NCI-H460 (cell line): ENCODE data around the gene UBL4B. TPM values are rescaled to one million over a fixed set of nuclear protein-coding genes. Genes with fewer than 3 reads are reported as not detected.

Source experiments
- DNase-seq: peaks from one replicate; pipeline ENCODE4 v3.0.0-alpha.2; 2016; ENCODE audit warnings: low read depth; ENCODE audit errors: extremely low read depth
- total RNA-seq: library from RNA; depleted of rRNA; stranded (reverse); fragments of >200 nt; shearing (Covaris generic); gene quantifications from 2 replicates; pipeline ENCODE4 v1.2.3, GENCODE V29; 2014; rRNA removed

UBL4B gene
- total RNA-seq, 1 experiment from 2014 or later = not detected

GRCh38 chr1:110151175-110151669 is 39.0 kb downstream of the UBL4B start:
- DNase-seq = no peak

DNA sequence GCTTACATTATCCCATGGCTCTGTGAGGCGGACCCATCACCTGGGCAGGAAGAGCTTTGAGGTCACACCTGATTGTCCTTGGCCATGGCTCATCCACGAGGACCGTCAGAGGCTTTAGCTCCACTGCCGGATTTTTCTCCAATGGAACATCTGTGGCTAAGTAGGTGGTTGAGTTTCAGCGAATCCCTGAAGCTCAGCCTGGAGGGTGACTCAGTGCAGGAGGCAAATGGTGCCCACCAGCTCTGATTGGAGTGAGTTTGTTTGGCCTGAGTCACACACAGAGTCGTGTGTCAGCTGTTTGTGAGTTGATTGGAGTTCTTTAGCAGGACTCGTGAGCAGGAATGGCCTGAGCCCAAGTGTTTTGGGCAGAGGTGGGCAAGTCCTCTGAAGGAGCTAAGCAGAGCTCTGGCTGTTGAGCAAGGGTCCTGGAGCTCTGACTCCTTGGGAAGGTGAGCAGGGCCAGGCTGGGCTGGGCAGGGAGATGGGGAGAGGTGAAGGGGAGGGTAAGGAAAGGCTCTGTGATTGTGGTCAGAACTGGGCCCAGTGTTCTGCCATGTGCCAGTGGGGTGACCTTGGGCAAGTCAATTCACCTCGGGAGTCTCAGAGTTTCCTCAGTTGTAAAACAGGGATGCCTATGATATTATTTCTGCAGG is 40.0 kb downstream of the UBL4B start:
- no peak for DNase-seq

DNA sequence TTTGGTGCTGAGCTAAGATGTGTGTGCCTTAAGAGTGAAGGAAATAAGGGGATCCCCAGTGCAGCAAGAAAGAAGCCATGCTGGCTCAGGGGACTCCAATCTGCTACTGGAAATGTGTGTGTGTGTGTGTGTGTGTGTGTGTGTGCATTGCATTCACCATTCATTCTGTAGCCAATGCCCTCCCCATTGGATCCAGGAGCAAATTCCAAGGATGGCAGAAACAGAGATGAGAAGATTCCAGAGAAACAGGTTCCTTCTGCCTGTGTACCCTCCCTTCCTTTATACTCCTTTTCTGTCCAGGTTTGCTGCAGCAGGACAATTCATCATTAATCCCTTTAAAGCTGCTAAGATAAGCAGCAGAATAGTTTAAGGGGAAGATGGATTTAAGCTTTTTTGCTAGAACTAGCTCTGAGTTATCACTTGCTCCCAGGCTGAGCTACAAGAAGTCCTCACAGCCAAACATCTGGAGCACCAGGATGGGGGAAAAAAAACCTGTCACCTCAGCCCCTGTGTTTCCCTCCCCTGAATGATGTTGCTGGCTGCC is 41.2 kb downstream of the UBL4B start:
- no peak for DNase-seq

GRCh38 chr1:110155878-110156522 is 43.8 kb downstream of the UBL4B start:
- DNase-seq = peak; percentile 26

- DNase-seq = no peak
Measured at GRCh38 chr1:110158261-110158660, 46.0 kb downstream of the UBL4B start.

DNA sequence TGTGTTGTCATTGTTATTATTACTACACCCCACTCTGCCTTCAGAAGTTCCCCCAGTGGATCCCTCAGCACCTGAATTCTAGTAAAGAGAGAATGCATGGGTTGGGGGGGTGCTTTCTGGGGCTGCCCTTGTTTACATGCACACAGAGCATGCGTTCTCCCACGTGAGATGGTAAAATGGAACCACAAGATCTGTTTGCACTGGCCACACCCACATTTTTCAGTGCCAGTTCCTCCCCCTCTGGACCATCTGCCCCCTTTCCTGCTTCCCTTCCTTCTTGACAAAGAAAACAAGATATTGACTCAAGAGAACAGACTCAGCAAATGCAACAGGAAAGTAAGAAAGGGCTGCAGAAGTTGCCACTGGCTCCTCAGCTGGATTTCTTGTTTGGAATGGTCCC is 46.9 kb downstream of the UBL4B start:
- no peak for DNase-seq

DNA sequence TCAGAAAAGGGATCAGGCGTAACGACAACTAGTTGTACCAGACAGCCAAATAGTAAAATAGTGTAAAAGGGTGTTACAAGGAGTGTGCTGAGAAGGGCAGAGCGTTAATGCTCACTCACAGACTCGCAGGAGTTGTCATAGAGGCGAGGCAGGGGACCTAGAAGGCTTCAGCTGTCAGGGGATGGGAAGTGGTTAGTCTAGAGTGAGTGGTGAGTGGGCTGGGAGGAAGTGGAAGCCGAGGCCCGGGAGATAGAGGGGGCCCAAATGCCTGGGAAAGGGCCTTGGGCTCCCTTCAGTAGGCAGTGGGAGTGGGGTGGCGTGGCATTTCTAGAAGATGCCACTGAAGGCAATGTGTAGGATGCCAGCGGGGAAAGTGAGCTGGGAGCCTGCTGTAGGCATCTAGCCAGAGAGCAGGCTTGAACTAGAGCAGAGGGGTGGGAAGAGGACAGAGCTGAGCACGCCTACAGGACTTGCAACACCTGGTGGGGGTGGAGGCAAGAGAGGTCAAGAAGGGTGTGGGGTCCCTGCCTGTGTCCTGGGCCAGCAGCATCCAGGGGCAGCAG is 48.4 kb downstream of the UBL4B start:
- DNase-seq = no peak

- no peak for DNase-seq
Measured at GRCh38 chr1:110161165-110161564, 48.9 kb downstream of the UBL4B start.

DNA sequence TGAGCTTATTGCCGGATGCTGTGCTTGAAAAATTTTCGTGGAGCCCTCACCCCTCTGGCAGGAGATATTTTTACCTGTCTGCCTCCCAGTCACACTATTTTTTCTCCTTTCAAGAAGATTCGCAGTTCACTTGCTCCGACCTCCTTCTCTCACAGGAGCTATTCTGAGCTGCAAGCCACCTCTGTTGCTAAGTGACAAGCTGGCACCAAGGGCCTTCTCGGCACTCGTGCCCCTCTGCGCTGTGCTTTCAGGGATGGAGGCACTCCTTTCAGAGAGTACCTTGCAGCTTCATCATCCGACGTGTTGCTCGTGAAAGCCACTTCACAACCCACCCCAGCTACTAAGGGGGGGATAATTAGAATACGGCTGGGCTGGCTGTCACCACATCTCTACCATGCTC is 49.6 kb downstream of the UBL4B start:
- DNase-seq = no peak

Other genes starting within 250 kb of the UBL4B start
- gene CSF1, start 201.6 kb upstream of the UBL4B start, total RNA-seq = 7.7 and 9.5 TPM in 2 replicates
- 54.8 and 66.8 TPM in 2 replicates for gene AHCYL1, start 127.7 kb upstream of the UBL4B start, total RNA-seq
- gene STRIP1, start 77.8 kb upstream of the UBL4B start, total RNA-seq = 20.8 and 22.5 TPM in 2 replicates
- gene ALX3, start 41.8 kb upstream of the UBL4B start, total RNA-seq = not detected in 2 replicates
- gene SLC6A17, start 38.1 kb downstream of the UBL4B start, total RNA-seq = not detected in 2 replicates
- gene KCNC4, start 97.9 kb downstream of the UBL4B start, total RNA-seq = 1.3 and 1.8 TPM in 2 replicates
- 32.3 and 37.1 TPM in 2 replicates for gene RBM15, start 226.9 kb downstream of the UBL4B start, total RNA-seq